Smooth muscle cell of the pulmonary artery (primary cell): ENCODE measurements around the gene TMEM126B. TPM values are rescaled to one million over a fixed set of nuclear protein-coding genes. Genes with fewer than 3 reads are reported as not detected.

Experiments used
- total RNA-seq: library from RNA; depleted of rRNA; stranded (reverse); fragments of >200 nt; gene quantifications from 2 replicates; pipeline ENCODE4 v1.2.3, GENCODE V29; 2014

Gene TMEM126B
- 36.5 and 47.0 TPM in 2 replicates for total RNA-seq

GRCh38 chr11:85627998-85628770 is at the start of gene TMEM126B:
Gene TMEM126B, plus strand, starts transcription at chr11:85628593. Its CDS starts 15 bp downstream, at chr11:85628608.

GRCh38 chr11:85627332-85627997 is 928 bp upstream of the TMEM126B start, which contains the start of gene DLG2:
Gene DLG2, minus strand, starts transcription at chr11:85627344.

GRCh38 chr11:85647604-85648299 is 19.4 kb downstream of the TMEM126B start, which contains the start of gene TMEM126A:
Gene TMEM126A, plus strand, starts transcription at chr11:85647967. Its CDS starts 2,289 bp downstream, at chr11:85650256.

GRCh38 chr11:85664615-85665481 is 36.5 kb downstream of the TMEM126B start, which contains the start of gene CREBZF:
Gene CREBZF, minus strand, starts transcription at chr11:85665129. Its CDS starts 254 bp downstream, at chr11:85664875.

GRCh38 chr11:85685820-85686459 is 57.5 kb downstream of the TMEM126B start, which contains the start of gene CCDC89:
Gene CCDC89, minus strand, starts transcription at chr11:85686195. Its CDS starts 65 bp downstream, at chr11:85686130.

Other genes starting within 250 kb of the TMEM126B start
- 1.6 and 1.9 TPM in 2 replicates for gene DLG2, start 1.2 kb upstream of the TMEM126B start, total RNA-seq
- 18.1 and 26.2 TPM in 2 replicates for gene TMEM126A, start 19.4 kb downstream of the TMEM126B start, total RNA-seq
- gene CREBZF, start 36.5 kb downstream of the TMEM126B start, total RNA-seq, result 36.3 and 37.8 TPM in 2 replicates
- 1.9 and 4.2 TPM in 2 replicates for gene CCDC89, start 57.6 kb downstream of the TMEM126B start, total RNA-seq
- gene SYTL2, start 182.5 kb downstream of the TMEM126B start, total RNA-seq, result 28.9 and 196 TPM in 2 replicates
- not detected in 2 replicates for gene CCDC83, start 226.8 kb downstream of the TMEM126B start, total RNA-seq